EH (cell line): ENCODE data around the gene TTC39B.
"Not testable (repeated sequence)": the region's sequence is repeated elsewhere in the genome, so short reads cannot be mapped to it uniquely, and the experiment has no call there.

Experiments
- DNase-seq: peaks from one replicate; pipeline ENCODE4 v3.0.0-alpha.2; 2015; ENCODE audit warnings: low read depth

The TTC39B gene

GRCh38 chr9:15268317-15268716 lies 38.7 kb downstream of the TTC39B start:
- no peak for DNase-seq

GRCh38 chr9:15264918-15265317 lies 42.1 kb downstream of the TTC39B start:
- DNase-seq = no peak

GRCh38 chr9:15262581-15262980 lies 44.4 kb downstream of the TTC39B start:
- DNase-seq = no peak

- no peak for DNase-seq
Observed at GRCh38 chr9:15256426-15256825, 50.6 kb downstream of the TTC39B start.

- no peak for DNase-seq
Observed at GRCh38 chr9:15253786-15254185, 53.2 kb downstream of the TTC39B start.

- peak; percentile 77 for DNase-seq
Observed at GRCh38 chr9:15253197-15253596, 53.8 kb downstream of the TTC39B start.

GRCh38 chr9:15249981-15250380 lies 57.0 kb downstream of the TTC39B start:
- DNase-seq = peak; percentile 11

- DNase-seq = peak; percentile 82
Observed at GRCh38 chr9:15249042-15249818, 57.8 kb downstream of the TTC39B start.

GRCh38 chr9:15248621-15249020 lies 58.4 kb downstream of the TTC39B start:
- DNase-seq = no peak

GRCh38 chr9:15248081-15248480 lies 58.9 kb downstream of the TTC39B start:
- no peak for DNase-seq

GRCh38 chr9:15246708-15247107 lies 60.3 kb downstream of the TTC39B start:
- no peak for DNase-seq

GRCh38 chr9:15246243-15246642 lies 60.8 kb downstream of the TTC39B start:
- no peak for DNase-seq

GRCh38 chr9:15244001-15244441 lies 63.0 kb downstream of the TTC39B start:
- DNase-seq = peak; percentile 75

- peak; percentile 62 for DNase-seq
Observed at GRCh38 chr9:15243081-15243480, 63.9 kb downstream of the TTC39B start.

GRCh38 chr9:15240927-15241326 lies 66.1 kb downstream of the TTC39B start:
- DNase-seq = no peak

- no peak for DNase-seq
Observed at GRCh38 chr9:15239816-15240215, 67.2 kb downstream of the TTC39B start.

GRCh38 chr9:15238646-15239045 lies 68.4 kb downstream of the TTC39B start:
- no peak for DNase-seq

- DNase-seq = peak; percentile 30
Observed at GRCh38 chr9:15235658-15236057, 71.4 kb downstream of the TTC39B start.

- not testable (repeated sequence) for DNase-seq
Observed at GRCh38 chr9:15233941-15234490, 73.0 kb downstream of the TTC39B start.

- not testable (repeated sequence) for DNase-seq
Observed at GRCh38 chr9:15232706-15233280, 74.2 kb downstream of the TTC39B start.

- peak; percentile 37 for DNase-seq
Observed at GRCh38 chr9:15231788-15232635, 75.0 kb downstream of the TTC39B start.

- DNase-seq = no peak
Observed at GRCh38 chr9:15229409-15229808, 77.6 kb downstream of the TTC39B start.
